Placental pericyte (primary cell): ENCODE data around the gene C1QTNF3. TPM values are rescaled to one million over a fixed set of nuclear protein-coding genes. Genes with fewer than 3 reads are reported as not detected.

Experiments used
- small RNA-seq: library from RNA; depleted of rRNA; stranded (forward); fragments of <200 nt; gene quantifications from one replicate; pipeline ENCODE3, GENCODE V24; 2012; ENCODE audit warnings: low replicate concordance
- total RNA-seq: library from RNA; depleted of rRNA; stranded (reverse); fragments of >200 nt; gene quantifications from 2 replicates; pipeline ENCODE4 v1.2.3, GENCODE V29; 2012

The C1QTNF3 gene
- total RNA-seq = under 0.01 and 0.43 TPM in 2 replicates

GRCh38 chr5:34043099-34043876 is at the start of gene C1QTNF3:
TSS of gene C1QTNF3 (minus strand) at chr5:34043213. CDS start at chr5:34043125, 88 bp downstream.

GRCh38 chr5:34007621-34008600 is 35.1 kb downstream of the C1QTNF3 start, which contains the start of gene AMACR:
TSS of gene AMACR (minus strand) at chr5:34008050. CDS start at chr5:34008019, 31 bp downstream.

GRCh38 chr5:33984671-33985124 is 58.3 kb downstream of the C1QTNF3 start, which contains the start of gene SLC45A2:
TSS of gene SLC45A2 (minus strand) at chr5:33984693. CDS start at chr5:33984583, 110 bp downstream.

Small RNA genes within 50 kb of the gene (small RNA-seq; reads per million reads assigned to genes)
- gene AC139783.1 = not detected

Other genes with a start within 250 kb of the C1QTNF3 start
- gene ADAMTS12, start 151.2 kb downstream of the C1QTNF3 start, total RNA-seq = 135 and 203 TPM in 2 replicates
- gene RXFP3, start 106.8 kb downstream of the C1QTNF3 start, total RNA-seq = 0.22 and 0.29 TPM in 2 replicates
- under 0.01 TPM in 1 of 2 replicates, not detected in the other for gene SLC45A2, start 58.5 kb downstream of the C1QTNF3 start, total RNA-seq
- gene AMACR, start 35.2 kb downstream of the C1QTNF3 start, total RNA-seq = 3.5 and 10.0 TPM in 2 replicates